TTC549 (cell line): Measurements from ENCODE around the gene SENP7.
"Not testable (repeated sequence)": the region's sequence is repeated elsewhere in the genome, so short reads cannot be mapped to it uniquely, and the experiment has no call there.

Experiments
- FAIRE-seq: peaks from 2 replicates; lab custom pipeline; 2012; peaks lifted over from hg19 to GRCh38; lab: Jason Lieb, UNC

Gene SENP7

GRCh38 chr3:101320475-101320874 is 192.5 kb downstream of the SENP7 start, which contains the start of gene IMPG2:
TSS of gene IMPG2 (minus strand) at chr3:101320575. CDS start at chr3:101320372, 203 bp downstream.
- FAIRE-seq: no peak

- no peak for FAIRE-seq
Measured at GRCh38 chr3:101319531-101319930, 193.5 kb downstream of the SENP7 start.

DNA sequence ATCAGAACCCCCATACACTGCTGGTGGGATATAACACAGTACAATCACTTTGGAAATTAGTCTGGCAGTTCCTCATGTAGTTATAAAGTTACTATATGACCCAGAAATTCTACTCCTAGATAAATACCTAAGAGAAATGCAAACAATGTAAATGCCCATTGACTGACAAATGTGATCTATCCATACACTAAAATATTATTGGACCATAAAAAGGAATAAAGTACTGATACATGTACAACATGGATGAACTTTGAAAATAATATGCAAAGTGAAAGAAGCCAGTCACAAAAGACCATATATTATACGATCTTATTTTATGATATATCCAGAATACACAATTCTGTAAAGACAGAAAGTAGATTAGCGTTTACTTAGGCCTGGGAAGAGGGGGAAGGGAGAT is 200.5 kb downstream of the SENP7 start:
- FAIRE-seq: no peak

DNA sequence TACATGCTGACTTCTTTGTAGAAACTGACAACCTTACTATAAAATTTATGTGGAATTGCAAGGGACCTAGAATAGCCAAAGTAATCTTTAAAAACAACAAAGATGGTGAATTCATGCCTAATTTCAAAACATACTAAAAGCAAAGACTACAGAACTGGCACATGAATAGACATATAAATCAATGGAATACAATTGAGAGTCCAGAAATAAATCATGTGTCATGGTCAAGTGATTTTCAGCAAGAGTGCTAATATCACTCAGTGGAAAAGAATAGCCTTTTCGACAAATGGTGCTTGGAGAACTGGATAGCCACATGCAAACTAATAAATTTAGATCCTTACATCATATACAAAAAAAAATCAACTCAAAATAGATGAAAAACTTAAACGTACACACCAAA is 201.3 kb downstream of the SENP7 start:
- no peak for FAIRE-seq

GRCh38 chr3:101310978-101311375 is 202.0 kb downstream of the SENP7 start:
- FAIRE-seq: no peak

- not testable (repeated sequence) for FAIRE-seq
Measured at GRCh38 chr3:101308147-101308772, 204.8 kb downstream of the SENP7 start.

GRCh38 chr3:101303836-101304235 is 209.2 kb downstream of the SENP7 start:
- FAIRE-seq: no peak

DNA sequence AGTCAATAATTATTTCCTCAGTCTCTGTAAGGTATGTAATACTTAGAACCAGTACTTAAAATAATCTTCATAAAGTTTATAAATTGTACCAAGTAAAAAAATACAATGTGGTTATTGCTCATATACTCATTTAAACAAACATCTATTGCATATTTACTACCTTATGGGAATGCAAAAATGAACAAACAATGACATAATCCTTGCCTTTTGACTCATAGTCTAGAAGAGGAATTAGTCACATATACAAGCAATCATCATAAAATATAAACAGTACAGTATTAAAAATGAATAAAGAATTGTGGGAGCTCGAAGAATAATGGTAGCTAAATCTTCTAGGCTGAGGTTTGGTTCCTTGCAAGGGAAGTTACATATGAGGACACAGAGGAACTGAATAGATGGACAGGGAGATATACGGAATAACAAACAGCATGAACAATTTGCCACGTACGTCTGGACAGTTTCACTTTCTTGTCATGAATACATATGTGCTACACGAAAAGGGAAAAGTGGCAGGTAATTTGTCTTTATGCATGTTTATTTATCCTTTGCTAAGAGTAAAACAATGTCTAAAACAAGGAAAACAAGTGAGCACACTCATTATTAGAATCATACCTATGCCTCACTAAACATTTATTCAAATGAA is 209.8 kb downstream of the SENP7 start:
- no peak for FAIRE-seq

DNA sequence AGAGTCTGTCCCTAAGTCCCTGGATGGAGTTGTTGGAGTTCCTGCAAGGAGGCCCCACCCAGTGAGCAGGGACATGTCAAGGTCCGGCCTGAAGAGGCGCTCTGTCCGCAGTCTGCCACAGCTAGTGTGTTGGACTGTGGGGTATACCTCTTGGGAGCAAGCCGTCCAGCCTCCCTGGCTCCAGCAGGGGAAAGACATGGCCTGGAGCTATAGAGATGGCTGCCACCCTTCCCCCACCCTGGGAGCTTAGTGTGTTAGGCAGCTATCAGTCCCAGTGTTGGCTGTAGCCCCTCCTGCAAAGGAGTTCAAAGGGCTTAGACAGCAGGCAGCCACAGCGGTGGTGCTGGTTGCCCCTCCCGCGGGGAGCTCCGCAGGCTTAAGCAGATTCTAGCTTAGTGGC is 212.9 kb downstream of the SENP7 start:
- FAIRE-seq: no peak

- no peak for FAIRE-seq
Measured at GRCh38 chr3:101292027-101292426, 221.0 kb downstream of the SENP7 start.

- FAIRE-seq: no peak
Measured at GRCh38 chr3:101288294-101288693, 224.7 kb downstream of the SENP7 start.

- no peak for FAIRE-seq
Measured at GRCh38 chr3:101284757-101285156, 228.3 kb downstream of the SENP7 start.

GRCh38 chr3:101281521-101282030 is 231.4 kb downstream of the SENP7 start:
- FAIRE-seq: no peak

- FAIRE-seq: no peak
Measured at GRCh38 chr3:101279765-101280385, 233.1 kb downstream of the SENP7 start.

DNA sequence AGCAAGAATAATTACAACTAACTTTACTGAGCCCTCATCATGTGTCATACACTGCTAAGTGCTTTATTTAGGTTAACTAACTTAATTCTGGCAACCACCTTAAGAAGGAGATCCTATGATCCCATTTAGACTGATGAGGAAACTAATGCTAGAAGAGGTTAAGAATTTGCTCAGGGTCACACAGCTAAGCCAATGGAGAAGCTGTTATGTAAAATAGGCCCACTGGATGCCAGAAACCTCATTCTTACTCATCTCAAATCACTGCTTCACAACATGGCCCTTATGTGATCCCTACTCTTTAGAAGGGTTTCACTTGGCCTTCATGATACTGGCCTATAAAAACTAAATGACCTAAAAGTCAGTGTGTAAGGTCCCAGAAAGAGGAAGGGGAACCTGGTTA is 233.8 kb downstream of the SENP7 start:
- no peak for FAIRE-seq

DNA sequence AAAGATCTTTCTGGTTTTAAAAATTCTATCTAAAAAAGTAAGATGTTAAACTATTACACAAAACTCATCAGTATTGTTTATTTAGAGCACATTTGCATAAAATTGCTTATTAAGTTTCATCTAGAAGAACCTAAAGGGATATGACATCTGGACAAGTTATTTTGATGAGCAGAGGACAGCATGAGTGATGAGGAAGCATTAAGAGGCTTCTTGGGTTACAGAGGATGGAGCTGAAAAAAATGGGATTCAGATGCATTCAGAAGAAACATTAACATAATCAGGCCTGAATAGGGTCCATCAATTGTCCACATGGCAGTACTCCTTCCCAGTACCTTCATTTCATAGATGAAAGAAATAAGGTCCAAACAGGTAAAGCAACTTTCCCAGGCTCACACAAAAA is 234.3 kb downstream of the SENP7 start:
- FAIRE-seq: no peak
